Measurements from ENCODE around the gene CAMSAP1. TPM values are rescaled to one million over a fixed set of nuclear protein-coding genes. Genes with fewer than 3 reads are reported as not detected.

The CAMSAP1 gene
- polyA plus RNA-seq, 1 donor = 24.5 TPM

DNA sequence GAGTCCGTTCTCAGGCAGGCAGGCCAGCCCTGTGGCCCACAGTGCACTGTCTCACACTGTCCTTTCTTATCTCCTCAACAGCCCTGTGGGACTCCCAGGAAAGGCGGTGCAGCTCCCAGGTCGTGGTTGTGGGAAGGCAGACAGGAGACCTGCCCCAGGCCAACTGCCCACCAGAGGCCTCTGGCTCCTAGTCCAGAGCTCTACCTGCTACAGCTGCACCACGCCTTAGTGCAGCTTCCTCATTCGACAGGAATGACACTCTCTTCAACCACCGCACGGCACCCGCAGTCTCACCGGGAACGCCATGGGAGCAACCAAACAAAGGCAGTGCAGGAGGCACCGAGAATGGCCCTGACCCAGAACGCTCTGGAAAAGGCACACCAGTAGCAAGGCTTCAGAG is 25.3 kb downstream of the CAMSAP1 start:
- no peak for DNase-seq (ENCODE audit: low read depth)

GRCh38 chr9:135880438-135880837 is 26.9 kb downstream of the CAMSAP1 start:
- DNase-seq (ENCODE audit: low read depth) = no peak

GRCh38 chr9:135879619-135880018 is 27.7 kb downstream of the CAMSAP1 start:
- no peak for DNase-seq (ENCODE audit: low read depth)

DNA sequence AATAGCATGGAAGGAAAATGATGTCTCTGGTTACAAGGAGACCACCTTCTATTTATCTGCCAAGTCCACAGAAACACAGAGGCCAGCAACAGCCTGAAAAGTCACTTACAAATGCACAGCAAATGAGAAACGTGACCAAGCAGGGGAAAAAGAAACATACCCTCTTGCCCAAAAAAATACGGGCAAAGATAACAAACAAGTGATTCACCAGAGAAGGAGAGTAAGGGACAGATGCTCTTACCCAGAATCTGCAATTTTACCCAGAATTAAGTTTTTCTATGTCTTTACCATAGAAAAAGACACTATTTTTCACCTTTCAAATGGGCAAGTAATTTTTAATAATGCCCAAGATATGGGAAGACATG is 28.1 kb downstream of the CAMSAP1 start:
- no peak for DNase-seq (ENCODE audit: low read depth)

DNA sequence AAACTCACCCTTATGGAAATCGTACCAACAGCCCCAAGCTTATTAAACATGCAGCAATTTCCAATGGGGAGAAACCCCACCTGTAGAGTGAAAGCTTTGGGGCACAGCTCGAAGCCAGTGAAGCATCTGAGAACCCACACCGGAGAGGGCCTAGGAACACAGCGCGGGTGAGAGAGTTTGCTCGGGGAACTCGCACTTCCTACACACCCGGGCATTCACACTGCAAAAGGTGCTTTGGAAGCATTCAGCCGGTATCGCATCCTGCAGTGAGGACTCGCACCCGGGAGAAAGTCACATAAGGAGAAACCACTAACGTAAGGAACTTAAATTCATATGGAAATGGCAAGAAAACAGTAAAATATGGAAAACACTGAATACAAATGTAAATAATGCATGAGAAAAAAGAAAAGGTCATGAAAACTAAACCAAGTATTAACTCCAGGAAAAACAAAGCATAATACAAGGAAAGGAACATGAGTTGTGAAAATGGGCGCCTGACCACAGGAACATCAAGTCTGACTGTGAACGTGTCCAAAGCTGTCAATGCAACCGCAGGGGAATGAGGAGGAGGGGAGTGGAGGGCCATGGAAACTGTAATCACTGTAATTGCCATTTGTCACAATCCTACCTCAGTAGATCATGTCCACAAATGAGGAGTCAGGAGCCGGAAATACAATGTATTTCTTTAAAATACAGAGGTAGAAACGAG is 28.7 kb downstream of the CAMSAP1 start:
- DNase-seq (ENCODE audit: low read depth) = no peak

DNA sequence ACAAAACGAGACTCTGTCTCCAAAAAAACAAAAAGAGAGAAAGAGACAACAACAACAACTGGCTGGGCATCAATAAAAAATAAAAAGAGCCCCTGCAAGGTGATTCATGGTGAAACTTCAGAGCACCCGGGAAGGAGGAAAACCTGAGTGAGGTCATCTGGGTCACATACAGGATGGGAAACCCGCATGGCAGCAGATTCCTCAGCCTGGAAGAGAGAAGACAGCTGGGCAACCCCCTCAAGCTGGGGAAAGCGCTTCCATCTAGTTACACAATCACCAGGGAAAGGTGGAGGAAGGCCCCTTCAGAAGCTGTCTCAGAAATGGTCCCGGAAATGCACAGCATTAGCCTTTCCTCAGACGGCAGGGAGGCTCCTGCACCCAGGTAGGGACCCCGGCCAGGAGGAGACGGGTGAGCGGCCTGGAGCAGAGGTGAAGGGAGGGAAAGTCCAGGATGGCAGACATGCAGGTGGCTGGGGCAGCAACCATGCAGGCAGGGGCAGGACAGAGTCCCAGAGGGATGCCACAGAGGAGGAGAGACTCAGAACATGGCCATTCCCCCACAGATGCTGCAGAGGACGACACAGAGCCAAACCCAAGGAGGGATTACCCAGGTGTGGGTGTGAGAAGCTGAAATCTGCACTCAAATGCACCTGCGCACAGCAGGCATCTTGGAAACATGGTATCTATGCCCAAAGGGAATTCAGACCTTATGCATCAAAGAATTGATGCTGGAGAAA is 29.4 kb downstream of the CAMSAP1 start:
- DNase-seq (ENCODE audit: low read depth) = no peak

DNA sequence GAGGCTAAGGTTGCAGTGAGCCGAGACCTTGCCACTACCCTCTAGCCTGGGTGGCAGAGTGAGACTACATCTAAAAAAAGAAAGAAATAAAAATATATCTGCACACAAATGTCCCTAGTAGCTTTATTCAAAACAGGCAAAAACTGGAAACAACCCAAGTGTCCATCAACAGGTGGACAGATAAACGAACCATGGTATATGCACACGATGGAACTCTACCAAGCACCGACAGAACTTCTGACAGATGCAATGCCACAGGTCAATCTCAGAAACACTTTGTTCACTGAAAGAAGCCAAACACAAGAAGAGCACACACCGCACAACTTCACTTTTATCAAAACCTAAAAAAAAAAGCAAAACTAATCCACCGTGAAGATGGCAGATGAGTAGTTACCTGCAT is 30.4 kb downstream of the CAMSAP1 start:
- no peak for DNase-seq (ENCODE audit: low read depth)

DNA sequence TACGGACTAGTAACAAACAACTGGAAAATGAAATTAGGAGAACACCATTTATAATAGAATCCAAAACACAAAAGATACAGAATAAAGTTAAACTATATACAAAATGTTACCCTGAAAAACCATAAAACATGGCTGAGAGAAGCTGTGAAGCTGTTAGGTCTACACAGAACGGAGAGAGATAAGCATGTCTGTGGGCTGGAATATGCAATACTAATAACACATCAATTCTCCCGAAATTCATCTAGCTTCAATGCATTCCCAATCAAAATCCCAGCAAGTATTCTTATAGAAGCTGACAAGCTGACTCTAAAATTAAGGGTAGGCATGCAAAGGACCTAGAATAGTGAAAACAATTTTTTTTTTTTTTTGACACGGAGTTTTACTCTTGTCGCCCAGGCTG is 32.5 kb downstream of the CAMSAP1 start:
- DNase-seq (ENCODE audit: low read depth) = no peak

DNA sequence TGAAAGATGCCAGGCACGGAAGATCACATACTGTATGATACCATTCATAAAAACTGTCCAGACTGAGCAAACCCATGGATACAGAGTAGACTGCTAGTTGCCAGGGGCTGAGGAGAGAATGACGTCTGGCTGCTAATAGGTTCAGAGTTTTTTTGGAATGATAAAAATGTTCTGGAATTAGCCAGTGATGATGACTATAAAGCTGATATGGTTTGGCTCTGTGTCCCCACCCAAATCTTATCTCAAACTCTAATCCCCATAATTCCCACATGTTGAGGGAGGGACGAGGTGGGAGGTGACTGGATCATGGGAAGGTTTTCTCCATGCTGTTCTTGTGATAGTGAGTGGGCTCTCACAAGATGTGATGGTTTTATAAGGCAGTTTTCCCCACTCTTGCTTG is 37.4 kb downstream of the CAMSAP1 start:
- no peak for DNase-seq (ENCODE audit: low read depth)

DNA sequence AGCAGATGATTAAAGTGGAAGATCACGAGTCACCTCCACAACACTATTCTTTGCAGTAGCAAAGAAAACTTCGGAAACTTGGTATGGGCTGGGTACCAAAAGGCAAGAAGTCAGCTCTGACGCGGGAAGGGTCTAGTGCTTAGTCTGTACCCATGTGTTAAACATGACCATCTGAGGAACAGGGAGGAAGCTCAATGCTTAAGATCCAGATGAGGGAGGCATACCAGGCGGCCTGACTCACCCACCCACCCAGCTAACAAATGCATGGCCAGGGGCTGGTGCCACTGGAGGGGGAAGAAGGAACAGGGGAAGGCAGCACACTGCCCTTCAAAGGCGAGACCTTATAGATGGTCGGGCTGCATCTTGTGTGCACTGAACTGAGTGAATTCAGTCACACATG is 41.8 kb downstream of the CAMSAP1 start:
- no peak for DNase-seq (ENCODE audit: low read depth)

- no peak for DNase-seq (ENCODE audit: low read depth)
These were observed 42.8 kb downstream of the CAMSAP1 start for GRCh38 chr9:135864447-135865049.

GRCh38 chr9:135862809-135863208 is 44.5 kb downstream of the CAMSAP1 start:
- DNase-seq (ENCODE audit: low read depth) = no peak

GRCh38 chr9:135858491-135859185 is 48.7 kb downstream of the CAMSAP1 start:
- no peak for DNase-seq (ENCODE audit: low read depth)

DNA sequence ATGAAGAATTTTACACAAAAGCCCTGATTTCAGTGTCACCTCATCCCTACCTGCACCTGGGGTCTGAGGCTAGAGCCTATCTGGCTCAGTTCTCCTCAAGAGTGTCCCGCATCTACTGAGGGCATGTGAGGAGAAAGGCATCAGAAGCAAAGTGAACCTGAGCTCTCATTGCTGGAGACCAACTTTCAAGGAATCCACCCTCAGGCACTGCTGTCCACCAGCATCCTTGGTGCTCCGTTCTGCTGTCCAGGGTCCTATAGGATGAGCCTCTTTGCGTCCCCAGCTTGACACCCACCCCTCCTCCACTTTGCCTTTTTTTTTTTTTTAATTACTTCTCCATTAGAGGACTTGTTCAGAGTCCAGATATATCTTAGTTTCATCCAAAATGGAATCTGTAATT is 49.5 kb downstream of the CAMSAP1 start:
- no peak for DNase-seq (ENCODE audit: low read depth)

DNA sequence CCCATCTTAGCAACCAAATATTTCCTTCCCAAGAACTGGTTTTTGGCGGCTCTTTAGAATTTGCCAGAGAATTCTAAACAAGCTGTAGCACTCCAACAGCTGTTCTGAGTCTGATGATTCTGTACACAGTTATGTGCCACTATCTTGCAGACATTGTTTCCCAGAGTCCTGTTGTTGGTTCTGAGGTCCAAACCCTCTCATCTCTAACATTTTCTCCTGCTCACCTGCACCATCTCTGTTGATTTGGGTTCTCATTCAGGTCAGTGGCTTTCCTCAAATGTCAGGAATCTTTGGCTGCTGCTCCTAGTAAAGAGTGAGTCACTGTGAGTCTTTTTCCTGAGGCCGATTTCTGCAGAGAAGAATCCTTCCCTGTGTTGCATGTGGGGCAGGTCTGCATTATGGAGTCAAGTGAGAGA is 50.0 kb downstream of the CAMSAP1 start:
- no peak for DNase-seq (ENCODE audit: low read depth)

GRCh38 chr9:135851748-135852147 is 55.6 kb downstream of the CAMSAP1 start:
- no peak for DNase-seq (ENCODE audit: low read depth)

DNA sequence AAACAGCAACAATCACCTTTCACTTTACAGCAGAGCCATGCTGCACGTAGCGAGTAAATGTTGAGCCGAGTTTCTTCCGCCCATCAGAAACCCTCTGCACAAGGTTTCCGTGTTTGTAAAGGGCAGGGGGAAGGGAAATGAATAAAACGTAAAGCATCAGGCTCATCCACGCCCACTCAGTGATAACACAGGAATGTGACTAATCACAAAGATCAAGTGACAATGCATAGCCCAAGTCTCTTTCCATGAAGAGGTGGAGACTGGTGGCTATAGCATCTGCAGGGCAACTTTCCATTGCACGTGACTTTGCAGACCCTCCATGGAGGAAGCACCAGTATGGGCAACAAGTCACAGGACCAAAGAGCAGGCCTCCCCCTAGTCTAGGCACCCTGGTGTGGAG is 56.6 kb downstream of the CAMSAP1 start:
- no peak for DNase-seq (ENCODE audit: low read depth)

DNA sequence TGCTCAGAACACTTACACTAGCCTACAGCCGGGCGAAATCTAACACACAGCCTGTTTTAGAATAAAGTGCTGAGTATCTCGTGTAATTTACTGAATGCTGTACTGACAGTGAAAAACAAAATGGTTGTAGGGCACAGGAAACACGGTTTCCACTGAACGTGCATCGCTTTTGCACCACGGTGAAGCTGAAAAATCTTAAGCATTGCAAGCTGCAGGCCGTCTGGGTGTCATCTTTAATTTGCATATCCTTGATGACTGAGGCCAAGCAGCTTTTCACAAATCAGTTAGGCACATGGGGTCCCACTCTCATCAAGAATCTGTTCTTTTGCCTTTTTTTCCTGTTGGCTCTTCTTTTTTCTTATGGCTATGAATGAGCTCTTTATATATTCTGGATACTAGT is 58.2 kb downstream of the CAMSAP1 start:
- DNase-seq (ENCODE audit: low read depth) = no peak

- DNase-seq (ENCODE audit: low read depth) = no peak
These were observed 58.9 kb downstream of the CAMSAP1 start for GRCh38 chr9:135848341-135849047.

DNA sequence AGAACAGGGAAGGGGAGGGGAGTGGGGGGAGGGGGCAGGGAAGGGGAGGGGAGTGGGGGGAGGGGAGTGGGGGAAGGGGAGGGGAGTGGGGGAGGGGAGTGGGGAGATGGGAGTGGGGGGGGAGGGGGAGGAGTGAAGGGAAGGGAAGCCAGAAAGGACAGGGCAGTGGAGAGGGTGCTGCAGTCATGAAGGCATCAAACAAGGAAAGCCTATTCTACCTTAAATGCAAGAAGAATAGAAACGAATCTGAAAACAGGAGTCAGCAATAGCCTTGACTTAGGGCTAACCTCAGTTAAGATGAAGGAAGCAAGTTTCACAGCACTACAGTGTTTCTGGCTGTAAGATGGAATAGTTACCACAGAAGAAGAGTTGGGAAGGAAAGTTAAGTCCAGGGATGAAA is 59.5 kb downstream of the CAMSAP1 start:
- no peak for DNase-seq (ENCODE audit: low read depth)

DNA sequence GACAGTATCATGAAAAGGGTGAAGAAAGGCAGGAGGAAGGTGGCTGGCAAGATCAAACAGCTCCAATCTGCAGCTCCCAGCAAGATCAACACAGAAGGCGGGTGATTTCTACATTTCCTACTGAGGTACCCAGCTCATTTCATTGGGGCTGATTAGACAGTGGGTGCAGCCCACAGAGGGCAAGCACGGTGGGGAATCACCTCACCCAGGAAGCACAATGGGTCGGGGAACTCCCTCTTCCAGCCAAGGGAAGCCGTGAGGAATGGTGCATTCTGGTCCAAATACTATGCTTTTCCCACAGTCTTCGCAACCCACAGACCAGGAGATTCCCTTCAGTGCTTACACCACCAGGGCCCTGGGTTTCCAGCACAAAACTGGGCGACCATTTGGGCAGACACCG is 66.8 kb downstream of the CAMSAP1 start:
- no peak for DNase-seq (ENCODE audit: low read depth)

DNA sequence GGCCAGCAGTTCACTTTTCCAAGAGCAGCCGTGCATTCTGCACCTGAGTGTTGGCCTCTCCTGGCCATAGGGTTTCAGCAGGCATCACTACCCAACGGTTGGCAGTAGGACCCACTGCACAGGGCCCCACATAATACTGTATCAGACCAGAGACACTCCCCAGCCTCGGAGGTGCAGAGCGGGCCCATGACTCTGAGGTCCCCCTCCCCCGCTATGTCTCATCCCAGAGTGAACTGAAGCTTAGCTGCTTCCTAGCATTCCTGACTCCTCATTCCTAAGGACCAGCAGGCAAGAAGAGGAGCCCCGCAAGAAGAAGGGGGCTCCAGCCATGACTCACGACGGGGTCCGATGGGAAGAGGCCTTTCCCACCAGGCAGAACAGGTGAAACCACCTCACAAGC is 67.2 kb downstream of the CAMSAP1 start:
- DNase-seq (ENCODE audit: low read depth) = no peak

Data from forelimb muscle (tissue), 1 donor.